A673 (cell line): ENCODE data around the gene METRN.

Experiments used
- CTCF ChIP-seq: fragments of 300-800, 200-600 bp; sonication (generic); conservative IDR thresholded peaks from 2 replicates; pipeline ENCODE4 v1.5.1; 2017; ENCODE audit warnings: low read depth, mild to moderate bottlenecking, antibody characterized with exemption, low read length, moderate library complexity, mixed read lengths
- EZH2 ChIP-seq: fragments of 200-600 bp; sonication (generic); IDR thresholded peaks from 2 replicates; pipeline ENCODE4 v1.6.1; 2017; ENCODE audit warnings: borderline replicate concordance, low read depth, mild to moderate bottlenecking, mixed read lengths, antibody characterized with exemption, low read length; ENCODE audit not compliant: poor library complexity, severe bottlenecking

GRCh38 chr16:672851-673250, 42.1 kb upstream of the METRN start:
- TF ChIP-seq CTCF (no peak), EZH2 (no peak)
